CD4-positive, alpha-beta T cell treated with Interleukin-21 for 1 hour (primary cell): ENCODE measurements around the gene ARHGAP6.
A peak's percentile ranks its signal among the peaks of the same experiment; 100 is the strongest.
"Not testable (repeated sequence)": the region's sequence is repeated elsewhere in the genome, so short reads cannot be mapped to it uniquely, and the experiment has no call there.

Experiments
- DNase-seq: peaks from one replicate; pipeline ENCODE4 v3.0.0-alpha.2; 2020

The ARHGAP6 gene

DNA sequence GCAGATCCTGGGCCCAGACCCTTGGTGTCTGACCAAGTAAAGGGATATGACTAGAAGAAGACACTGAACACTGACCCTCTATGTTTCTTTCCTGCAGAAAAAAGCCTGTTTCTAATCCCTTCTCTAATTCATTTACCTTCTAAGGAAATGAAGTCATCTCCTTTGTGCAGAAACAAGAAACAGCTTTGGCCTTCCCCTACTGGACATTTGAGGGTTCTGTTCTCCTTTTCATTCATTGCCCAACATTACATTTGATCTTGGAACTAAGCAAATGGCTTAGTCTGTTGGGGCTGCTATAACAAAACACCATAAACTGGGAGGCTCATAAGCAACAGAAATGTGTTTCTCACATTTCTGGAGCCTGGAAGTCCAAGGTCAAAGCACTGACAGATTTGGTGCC lies 534.6 kb downstream of the ARHGAP6 start:
- DNase-seq = no peak

DNA sequence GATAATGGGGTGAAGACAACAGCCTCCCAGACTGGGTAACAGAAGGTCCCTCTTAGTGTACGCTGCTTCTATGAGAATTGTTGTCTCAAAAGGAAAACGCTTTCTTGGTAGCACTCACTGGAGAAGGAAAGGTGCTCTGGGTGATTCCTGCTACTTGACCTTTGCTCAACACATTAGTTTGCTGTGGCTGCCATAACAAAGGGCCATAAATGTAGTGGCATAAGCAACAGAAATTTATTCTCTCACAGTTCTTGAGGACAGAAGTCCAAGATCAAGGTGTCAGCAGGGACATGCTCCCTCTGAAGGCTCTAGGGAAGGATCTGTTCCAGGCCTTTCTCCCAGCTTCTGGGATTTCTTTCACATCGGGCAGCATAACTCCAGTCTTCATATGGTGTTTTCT lies 535.6 kb downstream of the ARHGAP6 start:
- no peak for DNase-seq

DNA sequence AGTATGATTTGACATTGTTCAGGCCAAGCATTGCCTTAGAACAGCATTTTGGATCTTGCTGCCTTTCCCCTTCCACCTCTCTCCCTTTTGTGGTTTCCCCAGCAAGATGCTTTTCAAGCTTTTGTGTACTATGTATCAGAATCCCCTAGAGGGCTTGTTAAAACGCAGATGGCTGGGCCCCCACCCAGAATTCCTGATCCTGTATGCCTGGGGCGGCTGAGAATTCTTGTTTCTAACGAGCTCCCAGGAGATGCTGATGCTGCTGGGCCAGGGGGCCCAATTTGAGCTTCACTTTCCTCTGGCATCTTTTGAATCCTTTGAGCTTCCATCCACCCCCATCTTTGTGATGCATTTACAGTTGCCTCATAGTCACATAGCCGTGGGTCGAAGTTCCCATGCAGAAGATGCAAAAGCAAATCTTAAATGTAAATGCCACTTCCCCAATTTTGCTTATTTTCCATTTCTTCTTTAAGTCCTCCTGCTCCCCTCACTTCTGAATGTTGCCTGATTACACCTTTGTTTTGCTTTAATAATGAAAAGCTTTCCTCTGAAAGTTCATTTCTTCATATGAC lies 536.1 kb downstream of the ARHGAP6 start:
- DNase-seq = no peak

DNA sequence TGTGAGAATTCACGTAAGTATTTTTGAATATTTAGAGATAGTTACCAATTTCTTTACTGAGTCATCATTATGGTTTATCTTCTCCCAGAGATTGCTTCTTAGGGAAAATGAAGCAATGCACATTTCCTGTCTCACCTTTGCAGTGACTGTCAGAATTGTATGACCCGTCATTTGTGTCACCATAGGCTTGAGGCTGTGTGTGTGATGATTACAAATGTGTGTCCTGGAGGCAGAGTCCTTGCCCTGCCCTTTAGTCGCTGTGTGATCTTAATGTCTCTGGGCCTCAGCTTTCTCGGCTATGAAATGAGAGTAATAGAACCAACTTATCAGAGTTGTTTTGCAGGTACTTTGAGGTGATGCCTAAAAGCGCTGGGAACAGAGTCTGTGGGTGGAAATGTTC lies 540.7 kb downstream of the ARHGAP6 start:
- no peak for DNase-seq

DNA sequence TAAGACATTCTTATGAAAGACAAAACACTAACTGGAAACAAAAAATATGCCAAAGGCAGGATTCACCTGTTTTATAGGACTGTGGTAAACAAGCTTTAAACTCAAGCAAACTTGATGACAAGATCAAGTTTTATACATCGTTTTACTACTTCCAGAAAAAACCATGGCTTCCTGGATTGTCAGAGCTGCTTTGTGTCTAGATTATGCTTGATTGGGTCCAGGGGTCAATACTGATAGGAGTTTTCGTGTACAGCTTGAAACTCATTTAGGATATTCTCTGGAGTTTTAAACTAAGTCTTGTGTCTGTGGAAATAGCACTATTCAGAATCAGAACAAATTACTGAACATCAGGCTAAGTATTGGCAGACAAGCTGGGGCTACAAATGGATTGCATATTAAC lies 541.6 kb downstream of the ARHGAP6 start:
- no peak for DNase-seq

DNA sequence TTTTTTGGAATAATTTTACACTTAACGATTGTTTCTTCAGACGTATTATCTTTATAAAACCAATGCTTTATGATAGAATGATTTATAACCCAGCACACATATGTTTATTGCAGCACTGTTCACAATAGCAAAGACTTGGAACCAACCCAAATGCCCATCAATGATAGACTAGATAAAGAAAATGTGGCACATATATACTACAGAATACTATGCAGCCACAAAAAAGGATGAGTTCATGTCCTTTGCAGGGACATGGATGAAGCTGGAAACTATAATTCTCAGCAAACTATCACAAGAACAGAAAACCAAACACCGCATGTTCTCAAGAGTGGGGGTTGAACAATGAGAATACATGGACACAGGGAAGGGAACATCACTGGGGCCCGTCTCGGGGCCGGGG lies 542.6 kb downstream of the ARHGAP6 start:
- not testable (repeated sequence) for DNase-seq

DNA sequence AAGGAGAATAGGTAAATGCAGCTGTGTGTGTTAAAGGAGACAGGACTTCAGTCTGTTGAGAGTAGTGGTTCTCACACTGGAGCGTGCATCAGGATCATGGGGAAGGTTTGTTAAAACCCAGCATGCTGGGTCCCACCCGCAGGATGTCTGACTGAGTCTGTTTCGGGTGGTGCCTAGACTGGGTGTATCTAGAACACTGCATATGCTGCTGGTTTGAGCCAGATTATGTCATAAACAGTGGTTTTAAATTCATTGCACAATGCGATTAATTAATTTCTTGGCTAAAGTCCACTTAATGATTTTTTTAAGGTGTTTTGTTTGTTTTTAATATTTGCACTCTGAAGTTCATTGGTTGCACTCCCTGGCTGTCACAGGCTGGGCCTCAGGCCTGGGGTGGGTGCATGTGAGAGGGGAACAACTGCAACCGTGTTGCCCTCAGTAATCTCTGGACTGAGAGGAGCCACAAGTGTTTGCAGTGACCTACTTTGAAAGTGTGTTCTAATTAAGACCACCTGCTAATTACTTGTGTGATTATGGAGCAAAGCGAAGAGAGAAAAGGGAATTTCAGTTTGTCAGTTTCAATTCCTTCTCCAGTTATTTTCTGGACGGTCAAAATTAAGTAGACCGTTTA lies 546.3 kb downstream of the ARHGAP6 start:
- no peak for DNase-seq

DNA sequence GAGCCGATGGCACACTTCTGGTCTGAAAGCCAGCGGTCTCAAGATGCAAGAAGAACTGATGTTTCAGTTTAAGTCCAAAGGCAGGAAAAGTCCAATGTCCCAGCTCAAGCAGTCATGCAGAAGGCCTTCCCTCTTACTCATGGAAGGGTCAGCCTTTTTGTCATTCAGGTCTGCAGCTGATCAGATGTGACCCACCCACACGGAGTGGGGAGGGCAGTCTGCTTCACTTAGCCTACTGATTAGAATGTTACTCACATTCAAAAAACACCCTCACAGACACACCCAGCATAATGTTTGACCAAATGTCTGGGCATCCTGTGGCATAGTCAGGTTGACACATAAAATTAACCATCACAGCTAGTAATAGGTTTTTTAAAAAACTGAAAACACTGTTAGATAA lies 548.0 kb downstream of the ARHGAP6 start:
- DNase-seq = no peak

DNA sequence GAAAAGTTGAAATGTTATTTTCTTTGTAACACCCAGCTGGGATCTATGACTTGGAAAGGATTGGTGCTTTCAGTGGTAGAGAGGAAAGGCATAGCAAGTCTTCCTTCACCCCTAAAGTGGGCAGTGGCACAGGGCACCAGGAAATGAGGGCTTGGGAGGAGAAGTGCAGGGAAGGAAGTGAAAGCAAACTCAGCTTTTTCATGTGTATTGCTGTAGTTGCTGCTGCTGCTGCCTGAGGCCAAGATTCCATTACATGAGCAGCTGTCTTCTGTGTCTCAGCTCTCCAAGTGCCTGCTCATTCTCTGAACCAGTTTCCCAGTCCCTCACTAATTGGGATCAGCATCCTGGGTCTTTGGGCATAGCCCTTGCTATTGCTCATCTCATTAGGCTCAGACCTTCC lies 552.0 kb downstream of the ARHGAP6 start:
- DNase-seq = no peak

DNA sequence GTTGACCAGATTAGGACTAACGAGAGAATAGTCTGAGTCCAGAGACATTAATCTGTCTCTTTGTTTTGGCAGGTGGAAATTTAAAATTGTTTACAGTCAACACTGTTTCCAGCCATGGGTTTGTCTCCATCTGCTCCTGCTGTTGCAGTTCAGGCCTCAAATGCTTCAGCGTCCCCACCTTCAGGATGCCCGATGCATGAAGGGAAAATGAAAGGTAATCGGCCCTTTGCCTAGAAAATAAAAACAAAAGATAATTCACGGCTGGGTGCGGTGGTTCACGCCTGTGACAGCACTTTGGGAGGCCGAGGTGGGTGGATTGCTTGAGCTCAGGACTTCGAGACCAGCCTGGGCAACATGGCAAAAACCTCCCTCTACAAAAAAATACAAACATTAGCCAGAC lies 553.8 kb downstream of the ARHGAP6 start:
- DNase-seq = no peak

DNA sequence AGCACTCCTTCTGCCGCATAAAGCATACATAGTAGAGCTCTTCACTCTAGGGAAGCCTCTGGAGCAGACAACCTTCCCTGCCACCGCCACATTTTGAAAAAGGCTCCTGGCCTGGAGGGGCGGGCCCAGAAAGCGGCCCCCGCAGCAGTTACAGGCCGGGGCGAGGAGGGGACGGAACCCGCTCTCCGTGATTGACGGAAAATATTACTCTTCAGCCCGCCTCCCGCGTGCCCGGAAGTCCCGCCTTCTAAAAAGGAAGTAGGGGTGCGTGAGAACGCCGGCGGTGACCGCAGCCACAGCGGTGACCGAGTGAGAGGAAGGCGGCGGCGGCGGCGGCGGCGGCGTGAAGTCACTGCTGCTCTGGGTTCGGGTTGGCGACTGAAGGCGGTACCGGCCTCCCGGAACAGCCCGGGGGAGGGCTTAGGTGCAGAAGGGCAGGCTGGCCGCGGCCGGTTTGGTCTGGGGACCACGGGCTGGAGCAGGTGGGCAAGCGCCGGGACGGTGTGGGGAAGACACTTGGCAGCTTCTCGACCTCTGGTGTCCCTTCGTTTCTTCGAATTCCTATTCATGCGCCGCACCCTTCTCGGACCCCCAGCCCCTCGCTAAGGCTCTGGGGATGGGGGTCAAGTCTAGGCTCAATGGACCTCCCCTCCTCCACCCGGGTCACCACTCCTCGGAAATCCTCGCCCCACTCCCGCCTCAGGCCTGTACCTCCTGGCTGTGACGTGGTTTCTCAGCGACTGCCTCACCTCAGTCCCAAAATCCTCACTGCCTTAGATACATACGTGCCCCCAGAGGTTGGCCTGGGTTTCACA lies 554.5 kb downstream of the ARHGAP6 start, which contains the start of gene HCCS:
Gene HCCS, plus strand, starts transcription at position 296 of the 815 bp plus-strand sequence. CDS start 729 bp downstream, outside the sequence.
- DNase-seq = peak; percentile 88

DNA sequence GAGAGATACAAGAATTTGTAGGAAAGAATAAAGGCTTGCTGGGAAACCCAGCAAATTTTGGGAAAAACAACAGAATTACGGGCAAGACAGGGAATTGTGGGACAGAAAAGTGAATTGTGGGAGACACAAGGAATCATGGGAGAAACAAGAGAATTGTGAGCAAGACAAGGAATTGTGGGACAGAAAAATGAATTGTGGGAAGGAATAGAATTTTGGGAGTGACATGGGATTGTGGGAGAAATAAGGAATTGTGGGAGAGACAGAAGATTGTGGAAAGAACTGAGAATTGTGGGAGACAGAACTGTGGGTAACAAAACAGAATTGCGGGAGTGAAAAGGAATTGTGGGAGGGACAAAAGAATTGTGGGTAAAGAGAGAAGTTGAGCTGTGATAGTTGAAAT lies 555.8 kb downstream of the ARHGAP6 start:
- no peak for DNase-seq

DNA sequence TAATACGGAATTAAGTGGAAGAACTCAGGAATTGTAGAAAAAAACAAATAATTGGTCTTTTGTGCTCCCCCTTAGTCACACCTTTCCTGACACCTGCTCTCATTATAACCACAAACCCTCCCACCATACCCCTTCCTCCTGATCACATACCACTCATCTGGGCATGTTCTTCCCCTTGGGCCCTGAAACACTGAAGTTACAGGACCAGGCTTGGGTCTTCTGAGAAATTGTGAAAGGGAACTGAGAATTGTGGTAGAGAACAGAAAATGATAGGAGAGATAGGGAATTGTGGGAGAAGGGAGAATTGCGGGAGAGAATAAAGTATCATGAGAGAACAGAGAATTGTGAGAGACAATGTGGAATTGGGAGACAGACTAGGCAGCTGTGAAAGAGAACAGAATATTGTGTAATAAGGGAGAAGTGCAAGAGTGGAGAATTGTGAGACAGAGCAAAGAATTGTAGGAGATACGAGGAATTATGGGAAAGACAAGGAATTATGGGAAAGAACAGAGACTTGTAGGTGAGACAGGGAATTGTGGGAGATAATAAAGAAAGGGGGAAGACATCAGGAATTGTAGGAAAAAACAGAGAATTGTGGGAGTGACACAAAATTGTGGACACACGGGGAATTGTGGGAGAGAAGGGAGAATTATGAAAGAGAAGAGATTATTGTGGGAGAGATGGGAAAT lies 557.3 kb downstream of the ARHGAP6 start:
- no peak for DNase-seq

DNA sequence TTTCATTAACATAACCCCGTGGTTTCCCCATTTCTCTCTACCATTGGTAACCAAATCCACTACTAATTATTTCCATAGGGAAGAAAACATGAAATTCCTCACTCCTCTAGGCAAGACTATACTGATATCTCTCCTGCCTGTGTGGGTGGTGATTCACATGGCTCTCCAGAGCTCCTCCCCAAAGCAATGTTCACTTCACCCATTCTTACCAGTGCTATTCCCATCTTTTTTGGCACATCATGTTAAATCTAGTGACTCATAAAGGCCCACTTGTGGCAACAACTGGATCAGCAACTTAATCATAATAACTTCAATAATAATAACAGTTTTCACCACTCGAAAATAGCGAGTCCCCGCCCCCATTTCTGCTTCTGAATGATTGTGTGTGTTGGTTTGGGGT lies 560.6 kb downstream of the ARHGAP6 start:
- no peak for DNase-seq

DNA sequence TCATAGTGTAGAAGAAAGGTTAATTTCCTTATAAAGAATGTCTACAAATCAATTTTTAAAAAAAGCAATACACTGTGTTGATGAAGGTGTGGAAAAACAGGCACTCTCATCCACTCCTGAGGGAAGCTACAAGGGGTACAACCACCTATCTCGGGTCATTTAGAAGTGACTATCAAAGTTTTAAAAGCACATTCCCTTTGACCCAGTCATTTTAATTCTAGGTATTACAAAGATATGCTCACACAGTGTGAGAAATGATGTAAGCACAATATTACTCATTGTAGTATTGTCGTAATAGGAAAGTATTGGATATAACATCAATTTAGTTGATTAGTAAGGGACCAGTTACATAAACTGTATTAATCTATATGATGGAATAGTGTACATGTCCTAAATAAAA lies 562.0 kb downstream of the ARHGAP6 start:
- no peak for DNase-seq

DNA sequence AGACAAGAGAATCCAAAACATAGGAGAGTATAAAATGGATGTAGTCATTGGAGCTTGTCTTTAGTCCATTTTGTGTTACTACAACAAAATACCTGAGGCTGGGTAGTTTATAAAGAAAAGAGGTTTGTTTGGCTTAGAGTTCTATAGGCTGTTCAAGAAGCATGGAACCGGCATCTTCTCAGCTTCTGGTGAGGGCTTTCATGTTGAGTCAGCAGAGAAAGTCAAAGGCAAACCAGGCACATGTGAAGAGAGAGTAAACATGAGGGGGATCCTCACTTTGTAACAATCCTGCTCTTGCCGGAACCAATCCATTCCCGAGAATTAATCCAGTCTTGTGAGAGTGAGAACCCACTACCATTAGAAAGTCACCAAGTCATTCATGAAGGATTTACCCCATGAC lies 562.7 kb downstream of the ARHGAP6 start:
- DNase-seq = no peak

DNA sequence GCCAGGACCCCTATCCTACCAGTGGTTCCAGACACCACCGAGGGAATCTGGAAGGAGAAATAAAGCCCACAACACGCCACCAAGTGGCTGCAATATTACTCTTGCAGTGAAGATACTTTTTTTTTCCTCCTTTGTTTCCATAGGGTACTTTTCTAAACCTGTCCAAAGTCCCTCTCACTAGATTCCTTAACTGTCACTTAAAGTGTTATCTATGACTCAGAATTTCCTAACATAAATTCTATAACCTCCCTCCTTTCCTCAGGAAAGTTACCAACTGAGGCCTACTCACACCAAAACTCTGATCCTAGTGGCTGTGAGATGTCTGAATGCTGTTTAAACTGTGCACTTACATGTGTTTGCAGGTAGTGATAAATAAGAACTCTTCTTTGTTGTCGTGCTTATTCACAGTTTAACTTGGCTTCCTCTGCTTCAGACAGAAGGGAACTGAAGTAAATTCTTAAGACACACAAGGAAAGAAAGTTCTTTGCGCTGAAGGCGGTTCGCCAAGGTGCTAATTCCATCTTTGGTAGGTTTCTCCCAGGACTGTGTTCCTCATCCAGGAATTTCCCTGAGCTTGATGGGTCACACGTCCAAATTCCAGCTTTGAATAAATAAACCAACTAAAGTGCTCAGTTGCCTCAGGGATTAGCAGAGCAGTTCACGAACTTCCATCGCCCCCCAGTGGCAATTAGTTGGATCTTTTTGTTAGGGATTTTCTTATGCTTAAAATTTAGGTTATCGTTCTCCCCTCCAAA lies 565.3 kb downstream of the ARHGAP6 start:
- no peak for DNase-seq

DNA sequence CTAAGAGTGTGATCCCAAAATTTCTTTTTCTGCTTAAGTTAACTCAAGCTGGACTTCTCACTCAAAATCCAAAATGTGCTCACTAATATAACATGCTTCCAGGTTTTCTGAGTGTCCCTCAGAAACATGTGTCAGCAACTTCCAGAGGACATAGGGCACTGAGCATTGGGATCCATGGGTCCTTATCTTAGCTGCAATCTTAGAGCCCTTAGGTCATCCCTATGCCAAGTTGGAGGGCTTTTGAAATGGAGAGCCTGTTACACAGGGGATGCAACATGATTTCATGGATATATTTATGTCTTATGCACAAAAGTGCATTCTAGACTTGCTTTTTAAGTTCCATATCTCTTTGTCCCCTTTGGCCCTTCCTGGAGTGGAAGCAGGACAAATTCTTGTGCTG lies 566.3 kb downstream of the ARHGAP6 start:
- no peak for DNase-seq

DNA sequence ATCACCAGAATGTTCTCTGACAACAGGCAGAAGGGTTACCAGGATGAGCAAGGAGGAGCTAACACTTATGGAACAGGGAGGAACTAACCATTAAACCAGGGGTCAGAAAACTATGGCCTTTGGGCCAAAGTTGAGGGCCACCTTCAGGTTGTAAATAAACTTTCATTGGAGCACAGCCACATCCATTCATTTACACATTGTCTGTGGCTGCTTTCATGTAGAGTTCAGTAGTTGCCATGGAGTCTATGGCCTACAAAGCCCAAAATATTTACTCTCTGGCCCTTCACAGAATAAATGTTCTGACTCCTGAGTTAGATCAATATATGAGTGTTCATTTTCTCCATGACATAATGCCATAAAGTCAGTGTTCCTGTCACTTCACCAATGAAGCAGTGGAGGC lies 567.8 kb downstream of the ARHGAP6 start:
- DNase-seq = no peak

DNA sequence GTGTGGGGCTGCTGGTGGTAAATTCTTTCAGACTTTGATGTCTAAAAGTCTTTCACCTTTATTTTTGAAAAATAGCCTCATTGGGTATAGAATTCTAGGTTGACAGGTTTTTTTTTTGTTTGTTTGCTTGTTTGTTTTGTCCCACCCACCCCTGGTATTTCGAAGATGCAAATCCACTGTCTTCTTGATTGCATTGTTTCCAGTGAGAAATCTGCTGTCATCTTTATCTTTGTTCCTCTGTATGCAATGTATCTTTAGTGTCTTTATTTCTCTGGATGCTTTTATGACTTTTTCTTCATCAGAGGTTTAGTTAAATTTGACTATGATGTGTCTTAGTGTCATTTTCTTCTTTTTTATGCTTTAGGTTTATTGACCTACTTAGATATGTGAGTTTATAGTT lies 575.9 kb downstream of the ARHGAP6 start:
- DNase-seq = no peak
